ENCODE measurements around the gene CCNF.

GRCh38 chr16:2493605-2494004 lies 64.4 kb downstream of the CCNF start:
- TF ChIP-seq CTCF (IDR thresholded peaks at IDR 0.05) = no peak
- TF ChIP-seq POLR2A (IDR thresholded peaks at IDR 0.05) = no peak

Measured in Peyer's patch (tissue), 4 donors.